Right cardiac atrium (tissue), 5 donors: ENCODE results near the gene DISP3. TPM values are rescaled to one million over a fixed set of nuclear protein-coding genes. Genes with fewer than 3 reads are reported as not detected.

Experiments used
- ATAC-seq, 2 donors: fragments of 200-7000 bp; cut with Tn5 transposase; one replicate each; pipeline versions ENCODE4 v1.8.0 to v1.9.1; 2020; ENCODE audit warnings: moderate library complexity in 2 of 2, mild to moderate bottlenecking in 1 of 2
- DNase-seq, 3 donors: peaks; one replicate each; pipeline ENCODE4 v3.0.0-alpha.2; 2020
- H3K27ac ChIP-seq: one replicate; pipeline ENCODE4 v1.5.1; 2013; ENCODE audit warnings: mild to moderate bottlenecking, low read length, control low read depth, moderate library complexity
- H3K27me3 ChIP-seq: one replicate; pipeline ENCODE4 v1.6.1; 2013; ENCODE audit not compliant: control insufficient read depth, insufficient read depth
- H3K4me1 ChIP-seq: one replicate; pipeline ENCODE4 v1.6.1; 2013; ENCODE audit warnings: low read length; ENCODE audit not compliant: control insufficient read depth, insufficient read depth
- H3K4me3 ChIP-seq: one replicate; pipeline ENCODE4 v1.5.1; 2013; ENCODE audit warnings: low read length, control low read depth
- H3K9me3 ChIP-seq: one replicate; pipeline ENCODE4 v1.6.1; 2013; ENCODE audit warnings: low read length; ENCODE audit not compliant: control insufficient read depth
- WGBS: extraction: QIAGEN DNeasy Blood & Tissue Kit; methylation state at CpG from one replicate; pipeline ENCODE4 v1.1.7; 2013; 5-methylcytosine and 5-hydroxymethylcytosine counted together
- intact Hi-C, 4 donors: fragments of 100-400 bp; cut with DNase I; formaldehyde crosslinking; loops; one replicate each; pipeline versions ENCODE4 v1.11.0 to v1.14.0; 2022 to 2023
- polyA plus RNA-seq: library from polyadenylated mRNA; stranded (reverse); fragments of 200-250 nt; gene quantifications from one replicate; pipeline ENCODE4 v1.2.3, GENCODE V29; 2013
- total RNA-seq, 4 donors: library from RNA; stranded (reverse); fragmentation: NEBNext Ultra II Directional; extraction: Animal tissue kit (Norgen Biotek cat#: 25700); gene quantifications; one replicate each; pipeline ENCODE4 v1.2.1, GENCODE V29; 2021
- donor health status: healthy with polysubstance abuse.
- donor health status: DM: no; HTN: yes; CAD: no.
- donor health status: DM: no; HTN: no; CAD: no.
- donor health status: DM: no; HTN: yes; CAD: no; lungs with severe emphysema.
- donor health status: DM: yes; HTN: yes; CAD: no.

DISP3 gene
- total and polyA plus RNA-seq, 5 donors = 0.02 to 0.06 TPM; not detected in 3

- intact Hi-C loops = no loop called here
- Histone ChIP-seq H3K27ac (no peak overlapping the region), H3K4me3 (no peak overlapping the region), H3K9me3 (no peaks in the 10 kb centered on the region), H3K4me1 (no peaks in the 10 kb centered on the region), H3K27me3 (no peaks in the 10 kb centered on the region)
- 86% methylated on average over 7 of the region's 7 CpGs for WGBS
- no peak for DNase-seq
- ATAC-seq = no peak
These were observed 21.9 kb downstream of the DISP3 start for GRCh38 chr1:11500881-11501280.

GRCh38 chr1:11501491-11501897 lies 22.5 kb downstream of the DISP3 start:
- no peak overlapping the region for H3K27ac ChIP-seq
- 24% methylated on average over 48 of the region's 48 CpGs for WGBS
- no peak overlapping the region for H3K4me3 ChIP-seq
- no peaks in the 10 kb centered on the region for H3K4me1 ChIP-seq
- peak; percentile 53 to 88 for ATAC-seq
- H3K27me3 ChIP-seq = no peaks in the 10 kb centered on the region
- peak; percentile 60 to 75 (median 70) for DNase-seq
- H3K9me3 ChIP-seq = no peaks in the 10 kb centered on the region
- intact Hi-C loops = no loop called here

- no peaks in the 10 kb centered on the region for H3K27me3 ChIP-seq
- WGBS = 71% methylated on average over 19 of the region's 19 CpGs
- H3K27ac ChIP-seq = no peak overlapping the region
- ATAC-seq (no peak), DNase-seq (no peak)
- no peaks in the 10 kb centered on the region for H3K9me3 ChIP-seq
- H3K4me3 ChIP-seq = no peak overlapping the region
- intact Hi-C loops = no loop called here
- no peaks in the 10 kb centered on the region for H3K4me1 ChIP-seq
These were observed 23.0 kb downstream of the DISP3 start for GRCh38 chr1:11501906-11502485.

DNA sequence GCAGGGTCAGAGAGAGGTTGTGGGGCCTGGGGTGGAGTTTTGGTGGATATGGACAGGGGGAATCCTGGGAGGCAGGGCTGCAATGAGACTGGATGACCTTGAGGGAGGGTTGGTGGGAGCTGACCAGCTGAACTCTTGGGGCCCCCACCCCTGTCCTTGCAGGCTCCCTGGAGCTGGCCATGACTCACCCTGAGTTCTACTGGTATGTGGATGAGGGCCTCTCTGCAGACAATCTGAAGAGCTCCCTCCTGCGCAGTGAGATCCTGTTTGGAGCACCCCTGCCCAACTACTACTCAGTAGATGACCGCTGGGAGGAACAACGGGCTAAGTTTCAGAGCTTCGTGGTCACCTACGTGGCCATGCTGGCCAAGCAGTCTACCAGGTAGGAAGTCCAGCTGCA lies 23.6 kb downstream of the DISP3 start:
- DNase-seq = no peak
- H3K27me3 ChIP-seq = no peaks in the 10 kb centered on the region
- H3K4me1 ChIP-seq = no peaks in the 10 kb centered on the region
- intact Hi-C loops = no loop called here
- no peak overlapping the region for H3K27ac ChIP-seq
- no peak overlapping the region for H3K4me3 ChIP-seq
- 89% methylated on average over 5 of the region's 5 CpGs for WGBS
- peaks cover 2% of the 10 kb centered on the region for H3K9me3 ChIP-seq
- no peak for ATAC-seq

GRCh38 chr1:11504599-11504998 lies 25.6 kb downstream of the DISP3 start:
- Histone ChIP-seq H3K4me1 (no peaks in the 10 kb centered on the region), H3K4me3 (no peak overlapping the region), H3K27me3 (no peaks in the 10 kb centered on the region), H3K27ac (no peak overlapping the region), H3K9me3 (peaks cover 3% of the 10 kb centered on the region)
- WGBS = 86% methylated on average over 3 of the region's 3 CpGs
- DNase-seq = no peak
- no peak for ATAC-seq
- intact Hi-C loops = no loop called here

DNA sequence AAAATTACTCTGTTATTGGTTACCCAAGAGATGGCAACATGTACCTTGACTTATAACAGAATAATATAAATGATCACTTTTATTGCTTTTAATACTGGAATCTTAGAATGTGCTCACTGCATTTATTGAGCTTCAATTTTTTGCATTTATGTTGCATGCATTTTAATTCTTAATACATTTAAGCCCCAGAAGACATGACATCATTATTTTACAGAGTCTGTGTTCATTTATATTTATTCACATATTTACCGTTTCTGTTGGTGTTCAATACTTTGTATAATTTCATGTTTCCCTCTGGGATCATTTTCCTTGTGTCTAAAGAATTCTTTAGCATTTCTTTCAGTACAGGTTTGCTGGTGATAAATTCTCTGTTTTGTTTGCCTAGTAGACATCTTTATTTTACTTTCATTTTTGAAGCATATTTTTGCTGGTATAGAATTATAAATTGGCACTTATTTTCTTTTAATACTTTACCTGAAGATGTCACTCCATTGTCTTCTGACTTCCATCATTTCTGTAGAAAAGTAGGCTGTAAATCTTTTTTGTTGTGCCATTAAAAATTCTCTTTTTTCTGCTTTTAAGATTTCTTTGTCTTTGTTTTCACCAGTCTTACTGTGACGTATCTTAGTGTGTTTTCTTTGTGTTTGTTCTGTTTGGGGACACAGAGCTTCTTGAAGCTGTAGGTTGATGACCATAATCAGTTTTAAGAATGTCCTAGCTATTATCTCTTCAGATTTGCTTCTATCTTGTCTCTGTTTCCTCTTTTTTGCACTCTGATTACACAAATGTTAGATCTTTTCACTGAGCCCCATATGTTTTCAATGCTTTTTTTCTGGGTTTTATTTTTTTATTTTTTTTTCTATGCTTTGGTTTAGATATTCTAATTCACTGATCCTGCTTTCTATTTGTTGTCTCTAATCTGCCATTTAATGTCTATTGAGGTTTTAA lies 26.9 kb downstream of the DISP3 start:
- DNase-seq (no peak), ATAC-seq (no peak)
- Histone ChIP-seq H3K27me3 (no peaks in the 10 kb centered on the region), H3K27ac (no peak overlapping the region), H3K4me1 (no peaks in the 10 kb centered on the region), H3K9me3 (peaks cover 3% of the 10 kb centered on the region), H3K4me3 (no peak overlapping the region)
- intact Hi-C loops = no loop called here
- WGBS = 84% methylated on average over 2 of the region's 2 CpGs

DNA sequence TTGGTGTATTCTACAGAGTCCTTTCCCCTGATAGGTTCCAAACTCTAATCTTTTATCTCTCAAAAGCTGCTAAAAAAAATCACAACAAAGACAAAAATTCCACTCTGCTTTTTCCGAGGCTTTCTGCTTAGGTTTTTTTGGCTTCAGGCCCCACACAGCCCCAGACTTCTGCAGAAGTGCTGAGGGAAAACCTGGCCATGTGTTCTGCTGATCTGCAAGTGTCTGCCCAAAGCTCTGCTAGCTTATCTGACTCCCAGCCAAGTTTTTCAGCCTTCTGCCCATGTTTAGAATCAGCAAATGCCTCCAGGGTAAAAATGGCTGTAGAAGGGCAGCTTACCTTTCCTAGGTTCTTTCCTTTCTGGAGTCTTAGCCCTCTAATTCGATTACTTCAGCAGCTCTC lies 28.4 kb downstream of the DISP3 start:
- DNase-seq (no peak), ATAC-seq (no peak)
- intact Hi-C loops = no loop called here
- Histone ChIP-seq H3K27me3 (no peaks in the 10 kb centered on the region), H3K4me3 (no peak overlapping the region), H3K9me3 (peaks cover 3% of the 10 kb centered on the region), H3K27ac (no peak overlapping the region), H3K4me1 (no peaks in the 10 kb centered on the region)
- WGBS = 54% methylated on average over 2 of the region's 2 CpGs

DNA sequence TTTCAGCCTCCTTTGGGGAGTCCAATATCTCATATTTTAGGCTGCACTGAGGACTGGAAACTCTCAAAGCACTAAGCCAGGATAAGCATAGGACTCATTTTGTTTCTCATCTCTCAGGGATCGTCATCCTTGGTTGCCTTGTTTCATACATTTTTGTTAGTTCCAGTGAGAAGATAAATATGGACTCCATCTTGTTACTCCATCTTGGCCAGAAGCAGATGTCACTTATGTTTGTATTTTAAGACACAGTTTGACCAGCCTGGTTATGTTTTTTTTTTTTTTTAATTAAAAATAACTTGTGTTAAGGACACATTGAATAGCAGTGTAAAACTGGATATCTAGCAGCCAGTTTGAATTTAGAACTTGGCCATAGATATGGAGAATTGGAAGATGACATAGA lies 34.7 kb downstream of the DISP3 start:
- Histone ChIP-seq H3K9me3 (no peaks in the 10 kb centered on the region), H3K27ac (no peak overlapping the region), H3K27me3 (no peaks in the 10 kb centered on the region), H3K4me3 (no peak overlapping the region), H3K4me1 (no peaks in the 10 kb centered on the region)
- no peak for ATAC-seq
- intact Hi-C loops = no loop called here
- 82% methylated on average over 1 of the region's 1 CpG for WGBS
- no peak for DNase-seq

DNA sequence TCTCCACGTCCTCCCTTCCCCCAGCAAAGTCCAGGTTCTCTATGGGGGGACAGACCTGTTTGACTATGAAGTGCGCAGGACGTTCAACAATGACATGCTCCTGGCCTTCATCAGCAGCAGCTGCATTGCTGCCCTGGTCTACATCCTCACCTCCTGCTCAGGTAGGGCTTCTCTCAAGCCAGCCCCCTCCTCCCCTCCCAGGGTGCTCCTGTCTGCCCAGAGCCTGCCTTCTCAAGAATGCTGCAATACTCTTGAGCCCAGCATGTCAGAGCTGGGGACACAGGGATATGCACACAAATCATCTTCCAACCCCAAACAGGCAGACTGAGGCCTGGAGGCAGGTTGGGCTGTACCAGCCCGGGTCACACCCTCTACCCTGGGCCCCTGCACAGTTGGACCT lies 35.4 kb downstream of the DISP3 start:
- Histone ChIP-seq H3K4me3 (no peak overlapping the region), H3K9me3 (no peaks in the 10 kb centered on the region), H3K4me1 (no peaks in the 10 kb centered on the region), H3K27me3 (no peaks in the 10 kb centered on the region), H3K27ac (no peak overlapping the region)
- intact Hi-C loops = no loop called here
- 75% methylated on average over 4 of the region's 4 CpGs for WGBS
- ATAC-seq (no peak), DNase-seq (no peak)

GRCh38 chr1:11515368-11516300 lies 36.7 kb downstream of the DISP3 start:
- intact Hi-C loops = no loop called here
- Histone ChIP-seq H3K27me3 (no peaks in the 10 kb centered on the region), H3K27ac (no peak overlapping the region), H3K9me3 (no peaks in the 10 kb centered on the region), H3K4me1 (no peaks in the 10 kb centered on the region), H3K4me3 (no peak overlapping the region)
- ATAC-seq (no peak), DNase-seq (no peak)
- 91% methylated on average over 21 of the region's 21 CpGs for WGBS
